Caco-2 (cell line): ENCODE results near the gene NDUFB5. TPM values are rescaled to one million over a fixed set of nuclear protein-coding genes. Genes with fewer than 3 reads are reported as not detected.

Experiments used
- BruUV-seq: library from RNA; stranded (reverse); fragments of 400-500 nt; replicated peaks from 2 replicates; lab custom pipeline; 2021; lab: Mats Ljungman, UMichigan
- CTCF ChIA-PET: fragments of 300-600 bp; sonication (Branson Sonifier 250); formaldehyde crosslinking; loops from one replicate; lab custom pipeline; 2022; ENCODE audit warnings: antibody characterized with exemption; lab: Charles Lee
- POLR2A ChIA-PET: fragments of 300-600 bp; sonication (Branson Sonifier 250); formaldehyde crosslinking; loops from one replicate; lab custom pipeline; 2022; ENCODE audit warnings: antibody characterized with exemption; lab: Charles Lee
- DNase-seq, 2 experiments: peaks; one replicate each; pipeline versions ENCODE4 v3.0.0 to v3.0.0-alpha.2; 2020 to 2022
- H3K27me3 ChIP-seq: replicated peaks from 2 replicates; pipeline ENCODE4 v1.6.0; 2011; ENCODE audit warnings: low read length; ENCODE audit not compliant: control insufficient read depth, insufficient read depth
- H3K36me3 ChIP-seq: 2 replicates; pipeline ENCODE4 v1.5.1; 2011; ENCODE audit warnings: low read length; ENCODE audit not compliant: control insufficient read depth, insufficient read depth
- H3K4me1 ChIP-seq: fragments of 250-450 bp; sonication (Bioruptor Pico); 2 replicates; pipeline ENCODE4 v1.5.1; 2020; ENCODE audit warnings: mild to moderate bottlenecking
- H3K4me3 ChIP-seq: 2 replicates; pipeline ENCODE4 v1.5.1; 2011; ENCODE audit warnings: low read depth, mild to moderate bottlenecking, control low read depth, low read length
- H3K9me3 ChIP-seq: fragments of 250-450 bp; sonication (Bioruptor Pico); 2 replicates; pipeline ENCODE4 v1.5.1; 2020; ENCODE audit warnings: mild to moderate bottlenecking, moderate library complexity
- H3K27ac Mint-ChIP-seq: one replicate; pipeline ENCODE4 v1.8.0; 2022; ENCODE audit warnings: mixed read lengths; ENCODE audit not compliant: unreplicated experiment
- H3K27me3 Mint-ChIP-seq: one replicate; pipeline ENCODE4 v1.8.0; 2022; ENCODE audit warnings: mixed read lengths; ENCODE audit not compliant: insufficient read depth, unreplicated experiment
- H3K36me3 Mint-ChIP-seq: one replicate; pipeline ENCODE4 v1.8.0; 2022; ENCODE audit warnings: mild to moderate bottlenecking, mixed read lengths; ENCODE audit not compliant: insufficient read depth, unreplicated experiment
- H3K4me1 Mint-ChIP-seq: one replicate; pipeline ENCODE4 v1.8.0; 2022; ENCODE audit warnings: low read depth, mixed read lengths; ENCODE audit not compliant: unreplicated experiment
- H3K4me3 Mint-ChIP-seq: one replicate; pipeline ENCODE4 v1.8.0; 2022; ENCODE audit warnings: mild to moderate bottlenecking, moderate library complexity, mixed read lengths; ENCODE audit not compliant: unreplicated experiment
- H3K9me3 Mint-ChIP-seq: one replicate; pipeline ENCODE4 v1.8.0; 2022; ENCODE audit warnings: mixed read lengths; ENCODE audit not compliant: unreplicated experiment
- intact Hi-C: fragments of 100-400 bp; cut with micrococcal nuclease; formaldehyde crosslinking; loops from one replicate; pipeline ENCODE4 v1.10.0; 2022; ENCODE audit not compliant: unreplicated experiment
- total RNA-seq: library from RNA; stranded (reverse); gene quantifications from 2 replicates; pipeline ENCODE4 v1.2.3, GENCODE V29; 2022
- TF ChIP-seq, protein P1 (sequence below), 2 experiments: fragments of 200-600 bp in 1 of 2; IDR thresholded peaks; 1 replicate in 1 of 2; 2 replicates in 1 of 2; pipeline versions ENCODE4 v1.5.1 to v1.8.0; 2011 to 2022; ENCODE audit warnings: antibody characterized with exemption in 1 of 2, control low read depth in 1 of 2, inconsistent platforms in 1 of 2, low read depth in 1 of 2, low read length in 1 of 2, mild to moderate bottlenecking in 1 of 2, moderate library complexity in 1 of 2; ENCODE audit not compliant: insufficient read depth in 1 of 2, severe bottlenecking in 1 of 2, unreplicated experiment in 1 of 2

Gene NDUFB5
- total RNA-seq, 1 experiment from 2014 or later: 81.2 TPM

DNA sequence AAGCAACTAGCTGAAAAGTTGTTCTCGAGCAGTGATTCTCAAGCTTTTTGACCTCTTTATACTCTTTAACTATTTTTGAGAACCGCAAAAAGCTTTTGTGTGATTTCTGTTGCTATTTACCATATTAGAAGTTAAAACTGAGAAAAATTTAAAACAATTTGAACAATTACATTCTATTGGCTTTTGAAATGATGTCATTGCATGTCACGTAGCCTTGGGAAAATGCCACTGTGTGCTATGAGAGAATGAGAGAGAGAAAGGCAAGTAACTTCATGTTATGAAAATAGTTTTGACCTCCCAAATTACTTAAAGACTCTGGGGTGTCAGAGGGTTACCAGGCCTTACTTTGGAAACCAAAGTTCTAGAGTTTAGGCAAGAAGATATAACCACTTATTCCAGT lies 56.3 kb downstream of the NDUFB5 start:
- BruUV-seq: no TSS peak
- Mint-ChIP-seq H3K9me3 (no peaks in the 10 kb centered on the region), H3K27me3 (no peaks in the 10 kb centered on the region), H3K36me3 (peaks cover 11% of the 10 kb centered on the region), H3K27ac (no peak overlapping the region), H3K4me3 (no peak overlapping the region), H3K4me1 (peaks cover 16% of the 10 kb centered on the region)
- no peaks in the 10 kb centered on the region; the same call in 1 of the 2 replicates for H3K4me1 ChIP-seq
- DNase-seq: no peak
- H3K4me3 ChIP-seq: no peak overlapping the region
- TF ChIP-seq, protein P1, sequence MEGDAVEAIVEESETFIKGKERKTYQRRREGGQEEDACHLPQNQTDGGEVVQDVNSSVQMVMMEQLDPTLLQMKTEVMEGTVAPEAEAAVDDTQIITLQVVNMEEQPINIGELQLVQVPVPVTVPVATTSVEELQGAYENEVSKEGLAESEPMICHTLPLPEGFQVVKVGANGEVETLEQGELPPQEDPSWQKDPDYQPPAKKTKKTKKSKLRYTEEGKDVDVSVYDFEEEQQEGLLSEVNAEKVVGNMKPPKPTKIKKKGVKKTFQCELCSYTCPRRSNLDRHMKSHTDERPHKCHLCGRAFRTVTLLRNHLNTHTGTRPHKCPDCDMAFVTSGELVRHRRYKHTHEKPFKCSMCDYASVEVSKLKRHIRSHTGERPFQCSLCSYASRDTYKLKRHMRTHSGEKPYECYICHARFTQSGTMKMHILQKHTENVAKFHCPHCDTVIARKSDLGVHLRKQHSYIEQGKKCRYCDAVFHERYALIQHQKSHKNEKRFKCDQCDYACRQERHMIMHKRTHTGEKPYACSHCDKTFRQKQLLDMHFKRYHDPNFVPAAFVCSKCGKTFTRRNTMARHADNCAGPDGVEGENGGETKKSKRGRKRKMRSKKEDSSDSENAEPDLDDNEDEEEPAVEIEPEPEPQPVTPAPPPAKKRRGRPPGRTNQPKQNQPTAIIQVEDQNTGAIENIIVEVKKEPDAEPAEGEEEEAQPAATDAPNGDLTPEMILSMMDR (IDR thresholded peaks at IDR 0.05; ENCODE audit: insufficient read depth in 1 of 2, low read depth in 1 of 2, low read length in 1 of 2, severe bottlenecking in 1 of 2, unreplicated experiment in 1 of 2): no peak
- intact Hi-C loops: no loop called here
- CTCF ChIA-PET: no interaction called here
- H3K36me3 ChIP-seq: no peaks in the 10 kb centered on the region
- POLR2A ChIA-PET: no interaction called here
- H3K9me3 ChIP-seq: no peaks in the 10 kb centered on the region
- no peaks in the 10 kb centered on the region for H3K27me3 ChIP-seq

DNA sequence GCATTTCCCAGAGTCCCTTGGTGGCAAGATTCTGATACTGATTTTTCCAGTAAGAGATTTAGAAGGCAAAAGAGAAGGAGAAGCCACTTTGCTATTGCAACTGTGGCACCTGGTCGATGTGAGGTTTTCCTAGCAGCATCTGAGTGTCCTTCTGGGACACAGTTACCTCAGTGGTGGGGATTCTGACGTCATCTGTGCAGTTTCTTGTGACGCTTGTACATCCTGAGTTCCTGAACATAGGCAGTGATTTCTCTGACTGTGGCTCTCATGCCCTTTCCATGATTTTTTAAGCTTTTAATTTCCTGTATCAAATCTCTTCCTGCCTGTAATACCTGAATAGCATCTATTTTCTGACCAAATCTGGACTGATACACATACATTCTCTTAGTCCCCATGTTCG lies 57.2 kb downstream of the NDUFB5 start:
- intact Hi-C loops: no loop called here
- Histone ChIP-seq H3K9me3 (no peaks in the 10 kb centered on the region), H3K27me3 (no peaks in the 10 kb centered on the region), H3K4me3 (no peak overlapping the region), H3K36me3 (no peaks in the 10 kb centered on the region), H3K4me1 (no peaks in the 10 kb centered on the region; the same call in 1 of the 2 replicates)
- CTCF ChIA-PET: no interaction called here
- Mint-ChIP-seq H3K27me3 (no peaks in the 10 kb centered on the region), H3K4me1 (peaks cover 16% of the 10 kb centered on the region), H3K4me3 (no peak overlapping the region), H3K9me3 (no peaks in the 10 kb centered on the region), H3K27ac (no peak overlapping the region), H3K36me3 (peaks cover 6% of the 10 kb centered on the region)
- TF ChIP-seq, protein P1 (IDR thresholded peaks at IDR 0.05; ENCODE audit: insufficient read depth in 1 of 2, low read depth in 1 of 2, low read length in 1 of 2, severe bottlenecking in 1 of 2, unreplicated experiment in 1 of 2): no peak
- DNase-seq: no peak
- POLR2A ChIA-PET: no interaction called here
- no TSS peak for BruUV-seq

DNA sequence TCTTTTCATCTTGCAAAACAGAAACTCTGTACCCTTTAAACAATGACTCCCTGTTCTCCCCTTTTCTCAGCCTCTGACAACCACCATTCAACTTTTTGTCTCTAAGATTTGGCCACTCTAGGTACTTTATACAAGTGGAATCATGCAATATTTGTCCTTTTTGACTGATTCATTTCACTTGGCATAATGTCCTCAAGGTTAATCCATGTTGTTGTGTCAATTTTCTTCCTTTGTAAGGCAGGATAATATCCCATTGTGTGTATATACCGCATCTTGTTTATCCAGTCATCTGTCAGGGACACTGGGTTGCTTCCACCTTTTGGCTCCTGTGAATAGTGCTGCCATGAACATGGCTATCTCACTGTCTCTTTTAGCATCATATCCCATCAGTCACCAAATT lies 58.5 kb downstream of the NDUFB5 start:
- H3K4me1 ChIP-seq: no peaks in the 10 kb centered on the region; the same call in 1 of the 2 replicates
- intact Hi-C loops: no loop called here
- Mint-ChIP-seq H3K9me3 (no peaks in the 10 kb centered on the region), H3K4me3 (no peak overlapping the region), H3K27ac (no peak overlapping the region), H3K27me3 (no peaks in the 10 kb centered on the region), H3K36me3 (peaks cover 4% of the 10 kb centered on the region), H3K4me1 (peaks cover 14% of the 10 kb centered on the region)
- POLR2A ChIA-PET: no interaction called here
- TF ChIP-seq, protein P1 (IDR thresholded peaks at IDR 0.05; ENCODE audit: insufficient read depth in 1 of 2, low read depth in 1 of 2, low read length in 1 of 2, severe bottlenecking in 1 of 2, unreplicated experiment in 1 of 2): no peak
- H3K9me3 ChIP-seq: no peaks in the 10 kb centered on the region
- no peaks in the 10 kb centered on the region for H3K27me3 ChIP-seq
- H3K36me3 ChIP-seq: no peaks in the 10 kb centered on the region
- H3K4me3 ChIP-seq: no peak overlapping the region
- no peak for DNase-seq
- BruUV-seq: no TSS peak
- CTCF ChIA-PET: interaction anchor here (0.7 to 1.1 kb wide), 2 partner anchors 10 to 13 kb away, joined by 3 to 4 read pairs; partner anchors contain the start of gene USP13
